ENCODE results near the gene RNU1-1. TPM values are rescaled to one million over a fixed set of nuclear protein-coding genes. Genes with fewer than 3 reads are reported as not detected.
"Not testable (repeated sequence)": the region's sequence is repeated elsewhere in the genome, so short reads cannot be mapped to it uniquely, and the experiment has no call there.

RNU1-1 gene
- polyA plus RNA-seq, 1 donor from 2014 or later: not detected

- Histone ChIP-seq H3K4me2 (ENCODE audit: low read length) (peak overlapping the region; percentile 30), H3K27me3 (ENCODE audit: insufficient read depth, low read depth, low read length) (no peaks in the 10 kb centered on the region), H4K20me1 (ENCODE audit: insufficient read depth) (no peaks in the 10 kb centered on the region), H3K27ac (ENCODE audit: low read length) (peak overlapping the region; percentile 85), H3K9me2 (ENCODE audit: insufficient read depth, low read length) (no peaks in the 10 kb centered on the region), H3K9me3 (ENCODE audit: low read length) (no peaks in the 10 kb centered on the region), H3K79me2 (replicated peaks; ENCODE audit: insufficient read depth, low read length) (peaks cover under 1% of the 10 kb centered on the region), H3K9ac (ENCODE audit: low read length) (peak overlapping the region; percentile 90), H2AFZ (ENCODE audit: low read depth, low read length) (peak overlapping the region; percentile 80), H3K36me3 (ENCODE audit: insufficient read depth, low read length) (no peaks in the 10 kb centered on the region), H3F3A (ENCODE audit: insufficient read depth, low read length, poor library complexity, severe bottlenecking) (no peaks in the 10 kb centered on the region), H3K4me3 (ENCODE audit: low read length) (peak overlapping the region; percentile 80)
- TF ChIP-seq SMC3 (conservative IDR thresholded peaks at IDR 0.05; ENCODE audit: poor library complexity) (peak; percentile 14), MXI1 (conservative IDR thresholded peaks at IDR 0.05; ENCODE audit: poor library complexity, severe bottlenecking) (peak; percentile 41), EP300 (conservative IDR thresholded peaks at IDR 0.05; ENCODE audit: poor library complexity, severe bottlenecking) (no peak), CTCF (IDR thresholded peaks at IDR 0.05; ENCODE audit: poor library complexity, severe bottlenecking) (peak; percentile 62), POLR2AphosphoS5 (IDR thresholded peaks at IDR 0.05) (no peak), REST (IDR thresholded peaks at IDR 0.05; ENCODE audit: borderline replicate concordance) (no peak), RAD21 (conservative IDR thresholded peaks at IDR 0.05) (no peak), TAF1 (IDR thresholded peaks at IDR 0.05; ENCODE audit: low read depth) (no peak), EZH2 (IDR thresholded peaks at IDR 0.05; ENCODE audit: borderline replicate concordance, insufficient read depth, low read length, poor library complexity, severe bottlenecking) (no peak)
These were observed 15.3 kb downstream of the RNU1-1 start for GRCh38 chr1:16498573-16499413.

DNA sequence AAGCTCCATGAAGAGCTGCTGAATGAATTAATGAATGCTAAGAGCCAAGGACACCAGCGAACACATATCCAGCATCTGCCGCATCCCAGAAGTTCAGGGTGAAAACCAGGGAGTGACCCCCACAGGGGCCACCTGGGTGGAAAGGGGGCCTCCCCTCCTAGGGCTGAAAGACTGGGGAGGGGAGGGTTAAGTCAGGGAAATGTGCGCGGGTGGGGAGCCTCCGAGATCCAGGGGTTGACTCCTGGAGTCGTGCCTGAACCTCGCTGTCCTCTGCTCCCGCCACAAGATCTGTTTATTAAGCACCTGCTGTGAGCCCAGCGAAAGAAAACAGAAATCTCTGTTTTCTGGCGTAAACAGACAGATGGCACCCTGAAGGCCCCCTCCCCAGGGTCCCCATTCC, 16.0 kb downstream of the RNU1-1 start:
- not testable (repeated sequence) for H3F3A ChIP-seq (ENCODE audit: insufficient read depth, low read length, poor library complexity, severe bottlenecking); H3K79me2 ChIP-seq (replicated peaks; ENCODE audit: insufficient read depth, low read length); H3K27me3 ChIP-seq (ENCODE audit: insufficient read depth, low read depth, low read length); H3K4me2 ChIP-seq (ENCODE audit: low read length); H3K9me3 ChIP-seq (ENCODE audit: low read length); H3K9me2 ChIP-seq (ENCODE audit: insufficient read depth, low read length); H2AFZ ChIP-seq (ENCODE audit: low read depth, low read length); H3K27ac ChIP-seq (ENCODE audit: low read length); H3K36me3 ChIP-seq (ENCODE audit: insufficient read depth, low read length); H4K20me1 ChIP-seq (ENCODE audit: insufficient read depth)
- Histone ChIP-seq H3K4me3 (ENCODE audit: low read length) (peak overlapping the region; percentile 80), H3K9ac (ENCODE audit: low read length) (peak overlapping the region; percentile 90)

- H3K79me2 ChIP-seq (replicated peaks; ENCODE audit: insufficient read depth, low read length): not testable (repeated sequence)
These were observed 16.6 kb downstream of the RNU1-1 start for GRCh38 chr1:16497474-16497904.

GRCh38 chr1:16493731-16494130, 20.4 kb downstream of the RNU1-1 start:
- not testable (repeated sequence) for H3K9me2 ChIP-seq (ENCODE audit: insufficient read depth, low read length); H3K9me3 ChIP-seq (ENCODE audit: low read length); H3K27me3 ChIP-seq (ENCODE audit: insufficient read depth, low read depth, low read length); H3K4me3 ChIP-seq (ENCODE audit: low read length); H3K79me2 ChIP-seq (replicated peaks; ENCODE audit: insufficient read depth, low read length); H3F3A ChIP-seq (ENCODE audit: insufficient read depth, low read length, poor library complexity, severe bottlenecking); H3K36me3 ChIP-seq (ENCODE audit: insufficient read depth, low read length); H4K20me1 ChIP-seq (ENCODE audit: insufficient read depth); H2AFZ ChIP-seq (ENCODE audit: low read depth, low read length); H3K4me2 ChIP-seq (ENCODE audit: low read length); H3K9ac ChIP-seq (ENCODE audit: low read length)
- H3K27ac ChIP-seq (ENCODE audit: low read length): peak overlapping the region; percentile 62

More at GRCh38 chr1:16497474-16497904, 16.6 kb downstream of the RNU1-1 start:
- H3K36me3 ChIP-seq (ENCODE audit: insufficient read depth, low read length); H3K27me3 ChIP-seq (ENCODE audit: insufficient read depth, low read depth, low read length); H2AFZ ChIP-seq (ENCODE audit: low read depth, low read length); H3K4me3 ChIP-seq (ENCODE audit: low read length); H3K27ac ChIP-seq (ENCODE audit: low read length); H3K9me3 ChIP-seq (ENCODE audit: low read length); H3K9ac ChIP-seq (ENCODE audit: low read length); H4K20me1 ChIP-seq (ENCODE audit: insufficient read depth); H3F3A ChIP-seq (ENCODE audit: insufficient read depth, low read length, poor library complexity, severe bottlenecking); H3K9me2 ChIP-seq (ENCODE audit: insufficient read depth, low read length); H3K4me2 ChIP-seq (ENCODE audit: low read length): not testable (repeated sequence)

All from neural cell (in vitro differentiated cells).